ENCODE data around the gene KIF19. TPM values are rescaled to one million over a fixed set of nuclear protein-coding genes. Genes with fewer than 3 reads are reported as not detected.

KIF19 gene
- polyA plus RNA-seq, 4 donors, result 0.45 to 4.5 (median 2.4) TPM

GRCh38 chr17:74379495-74380085, 53.6 kb downstream of the KIF19 start:
- no peak overlapping the region for H3K4me3 ChIP-seq (ENCODE audit: low read depth in 1 of 3, low read length in 3 of 3)
- H3K27me3 ChIP-seq (ENCODE audit: control insufficient read depth in 3 of 3, insufficient read depth in 3 of 3, low read length in 3 of 3), result no peaks in the 10 kb centered on the region
- WGBS, 3 donors, result 7 to 12% (median 11%) methylated on average over 19 to 20 of the region's 20 CpGs
- no peaks in the 10 kb centered on the region for H3K9me3 ChIP-seq (ENCODE audit: control insufficient read depth in 2 of 2, insufficient read depth in 1 of 2, low read depth in 1 of 2, low read length in 1 of 2)
- DNase-seq (peak; percentile 88 to 95), FAIRE-seq (no peak)
- H3K4me1 ChIP-seq (ENCODE audit: control insufficient read depth in 3 of 3, insufficient read depth in 2 of 3, low read depth in 1 of 3, low read length in 2 of 3), result peaks cover 0 to 21% (median 8%) of the 10 kb centered on the region in 3 donors
- H3K27ac ChIP-seq (ENCODE audit: low read depth in 1 of 3, low read length in 2 of 3), result peak overlapping the region; percentile 51 to 85 (median 68)
- H3K36me3 ChIP-seq (ENCODE audit: control insufficient read depth in 3 of 3, insufficient read depth in 2 of 3, low read depth in 1 of 3, low read length in 3 of 3), result no peaks in the 10 kb centered on the region

GRCh38 chr17:74380086-74380958, 54.3 kb downstream of the KIF19 start:
- DNase-seq (peak; percentile 85 to 88), FAIRE-seq (no peak)
- Histone ChIP-seq H3K27ac (ENCODE audit: low read depth in 1 of 3, low read length in 2 of 3) (peak overlapping the region; percentile 51 to 85 (median 68)), H3K4me3 (ENCODE audit: low read depth in 1 of 3, low read length in 3 of 3) (no peak overlapping the region), H3K27me3 (ENCODE audit: control insufficient read depth in 3 of 3, insufficient read depth in 3 of 3, low read length in 3 of 3) (no peaks in the 10 kb centered on the region), H3K4me1 (ENCODE audit: control insufficient read depth in 3 of 3, insufficient read depth in 2 of 3, low read depth in 1 of 3, low read length in 2 of 3) (peaks cover 0 to 21% (median 8%) of the 10 kb centered on the region in 3 donors), H3K9me3 (ENCODE audit: control insufficient read depth in 2 of 2, insufficient read depth in 1 of 2, low read depth in 1 of 2, low read length in 1 of 2) (no peaks in the 10 kb centered on the region), H3K36me3 (ENCODE audit: control insufficient read depth in 3 of 3, insufficient read depth in 2 of 3, low read depth in 1 of 3, low read length in 3 of 3) (no peaks in the 10 kb centered on the region)
- WGBS, 3 donors, result 7 to 30% (median 15%) methylated on average over 17 of the region's 17 CpGs

GRCh38 chr17:74380959-74381808, 55.2 kb downstream of the KIF19 start:
- Histone ChIP-seq H3K27ac (ENCODE audit: low read depth in 1 of 3, low read length in 2 of 3) (peak overlapping the region; percentile 24 to 68 (median 51)), H3K36me3 (ENCODE audit: control insufficient read depth in 3 of 3, insufficient read depth in 2 of 3, low read depth in 1 of 3, low read length in 3 of 3) (no peaks in the 10 kb centered on the region), H3K9me3 (ENCODE audit: control insufficient read depth in 2 of 2, insufficient read depth in 1 of 2, low read depth in 1 of 2, low read length in 1 of 2) (no peaks in the 10 kb centered on the region), H3K4me3 (ENCODE audit: low read depth in 1 of 3, low read length in 3 of 3) (no peak overlapping the region), H3K4me1 (ENCODE audit: control insufficient read depth in 3 of 3, insufficient read depth in 2 of 3, low read depth in 1 of 3, low read length in 2 of 3) (peaks cover 0 to 24% (median 9%) of the 10 kb centered on the region in 3 donors), H3K27me3 (ENCODE audit: control insufficient read depth in 3 of 3, insufficient read depth in 3 of 3, low read length in 3 of 3) (no peaks in the 10 kb centered on the region)
- 48 to 69% (median 55%) methylated on average over 15 of the region's 15 CpGs for WGBS, 3 donors
- DNase-seq (no peak), FAIRE-seq (no peak)

GRCh38 chr17:74383141-74383540, 57.1 kb downstream of the KIF19 start:
- no peak overlapping the region for H3K27ac ChIP-seq (ENCODE audit: low read depth in 1 of 3, low read length in 2 of 3)
- H3K4me3 ChIP-seq (ENCODE audit: low read depth in 1 of 3, low read length in 3 of 3), result no peak overlapping the region
- FAIRE-seq (no peak), DNase-seq (no peak)
- H3K36me3 ChIP-seq (ENCODE audit: control insufficient read depth in 3 of 3, insufficient read depth in 2 of 3, low read depth in 1 of 3, low read length in 3 of 3), result no peaks in the 10 kb centered on the region
- peaks cover 4 to 39% (median 18%) of the 10 kb centered on the region in 3 donors for H3K4me1 ChIP-seq (ENCODE audit: control insufficient read depth in 3 of 3, insufficient read depth in 2 of 3, low read depth in 1 of 3, low read length in 2 of 3)
- H3K27me3 ChIP-seq (ENCODE audit: control insufficient read depth in 3 of 3, insufficient read depth in 3 of 3, low read length in 3 of 3), result no peaks in the 10 kb centered on the region
- no peaks in the 10 kb centered on the region for H3K9me3 ChIP-seq (ENCODE audit: control insufficient read depth in 2 of 2, insufficient read depth in 1 of 2, low read depth in 1 of 2, low read length in 1 of 2)
- 87 to 95% (median 88%) methylated on average over 5 of the region's 5 CpGs for WGBS, 3 donors

- no peak for DNase-seq
- Histone ChIP-seq H3K9me3 (ENCODE audit: control insufficient read depth in 2 of 2, insufficient read depth in 1 of 2, low read depth in 1 of 2, low read length in 1 of 2) (no peaks in the 10 kb centered on the region), H3K27ac (ENCODE audit: low read depth in 1 of 3, low read length in 2 of 3) (no peak overlapping the region), H3K4me3 (ENCODE audit: low read depth in 1 of 3, low read length in 3 of 3) (no peak overlapping the region), H3K27me3 (ENCODE audit: control insufficient read depth in 3 of 3, insufficient read depth in 3 of 3, low read length in 3 of 3) (no peaks in the 10 kb centered on the region), H3K4me1 (ENCODE audit: control insufficient read depth in 3 of 3, insufficient read depth in 2 of 3, low read depth in 1 of 3, low read length in 2 of 3) (peaks cover 4 to 42% (median 10%) of the 10 kb centered on the region in 3 donors), H3K36me3 (ENCODE audit: control insufficient read depth in 3 of 3, insufficient read depth in 2 of 3, low read depth in 1 of 3, low read length in 3 of 3) (no peaks in the 10 kb centered on the region)
- WGBS, 3 donors, result 86 to 95% (median 87%) methylated on average over 3 of the region's 3 CpGs
- no peak for FAIRE-seq
These were observed 59.2 kb downstream of the KIF19 start for GRCh38 chr17:74385201-74385600.

- Histone ChIP-seq H3K9me3 (ENCODE audit: control insufficient read depth in 2 of 2, insufficient read depth in 1 of 2, low read depth in 1 of 2, low read length in 1 of 2) (no peaks in the 10 kb centered on the region), H3K4me3 (ENCODE audit: low read depth in 1 of 3, low read length in 3 of 3) (no peak overlapping the region), H3K27me3 (ENCODE audit: control insufficient read depth in 3 of 3, insufficient read depth in 3 of 3, low read length in 3 of 3) (no peaks in the 10 kb centered on the region), H3K4me1 (ENCODE audit: control insufficient read depth in 3 of 3, insufficient read depth in 2 of 3, low read depth in 1 of 3, low read length in 2 of 3) (peaks cover 4 to 31% (median 10%) of the 10 kb centered on the region in 3 donors), H3K27ac (ENCODE audit: low read depth in 1 of 3, low read length in 2 of 3) (peak overlapping the region; percentile 74 to 88 (median 87)), H3K36me3 (ENCODE audit: control insufficient read depth in 3 of 3, insufficient read depth in 2 of 3, low read depth in 1 of 3, low read length in 3 of 3) (no peaks in the 10 kb centered on the region)
- WGBS, 3 donors, result 33 to 52% (median 42%) methylated on average over 8 of the region's 8 CpGs
- peak; percentile 87 to 89 for DNase-seq
- FAIRE-seq, result no peak
These were observed 60.4 kb downstream of the KIF19 start for GRCh38 chr17:74386386-74386785.

- Histone ChIP-seq H3K27me3 (ENCODE audit: control insufficient read depth in 3 of 3, insufficient read depth in 3 of 3, low read length in 3 of 3) (no peaks in the 10 kb centered on the region), H3K4me3 (ENCODE audit: low read depth in 1 of 3, low read length in 3 of 3) (no peak overlapping the region), H3K4me1 (ENCODE audit: control insufficient read depth in 3 of 3, insufficient read depth in 2 of 3, low read depth in 1 of 3, low read length in 2 of 3) (peaks cover 4 to 29% (median 10%) of the 10 kb centered on the region in 3 donors), H3K27ac (ENCODE audit: low read depth in 1 of 3, low read length in 2 of 3) (no peak overlapping the region), H3K9me3 (ENCODE audit: control insufficient read depth in 2 of 2, insufficient read depth in 1 of 2, low read depth in 1 of 2, low read length in 1 of 2) (no peaks in the 10 kb centered on the region), H3K36me3 (ENCODE audit: control insufficient read depth in 3 of 3, insufficient read depth in 2 of 3, low read depth in 1 of 3, low read length in 3 of 3) (no peaks in the 10 kb centered on the region)
- DNase-seq, result no peak
- 77 to 83% (median 81%) methylated on average over 17 of the region's 17 CpGs for WGBS, 3 donors
- no peak for FAIRE-seq
These were observed 61.6 kb downstream of the KIF19 start for GRCh38 chr17:74387365-74388218.

Data from small intestine (tissue), 7 donors.